Measurements from ENCODE around the gene BCAS3.
"Not testable (repeated sequence)": the region's sequence is repeated elsewhere in the genome, so short reads cannot be mapped to it uniquely, and the experiment has no call there.

BCAS3 gene

GRCh38 chr17:61010661-61011170 lies 333.1 kb downstream of the BCAS3 start:
- no peak for DNase-seq

- DNase-seq, result no peak
Observed at GRCh38 chr17:61011251-61011650, 333.6 kb downstream of the BCAS3 start.

GRCh38 chr17:61015966-61016365 lies 338.3 kb downstream of the BCAS3 start:
- no peak for DNase-seq

- no peak for DNase-seq
Observed at GRCh38 chr17:61017317-61018006, 339.8 kb downstream of the BCAS3 start.

GRCh38 chr17:61018938-61019337 lies 341.3 kb downstream of the BCAS3 start:
- DNase-seq, result no peak

- no peak for DNase-seq
Observed at GRCh38 chr17:61023996-61024395, 346.3 kb downstream of the BCAS3 start.

GRCh38 chr17:61026818-61027217 lies 349.2 kb downstream of the BCAS3 start:
- DNase-seq, result no peak

GRCh38 chr17:61029181-61029580 lies 351.5 kb downstream of the BCAS3 start:
- no peak for DNase-seq

GRCh38 chr17:61040666-61041065 lies 363.0 kb downstream of the BCAS3 start:
- no peak for DNase-seq

GRCh38 chr17:61042348-61042747 lies 364.7 kb downstream of the BCAS3 start:
- DNase-seq, result not testable (repeated sequence)

GRCh38 chr17:61047515-61047914 lies 369.9 kb downstream of the BCAS3 start:
- DNase-seq, result no peak

- no peak for DNase-seq
Observed at GRCh38 chr17:61048376-61049106, 370.9 kb downstream of the BCAS3 start.

- DNase-seq, result no peak
Observed at GRCh38 chr17:61053469-61053868, 375.8 kb downstream of the BCAS3 start.

GRCh38 chr17:61054436-61054835 lies 376.8 kb downstream of the BCAS3 start:
- DNase-seq, result no peak

GRCh38 chr17:61057257-61057656 lies 379.6 kb downstream of the BCAS3 start:
- DNase-seq, result no peak

GRCh38 chr17:61058066-61058465 lies 380.4 kb downstream of the BCAS3 start:
- DNase-seq, result no peak

- no peak for DNase-seq
Observed at GRCh38 chr17:61063528-61063927, 385.9 kb downstream of the BCAS3 start.

- DNase-seq, result no peak
Observed at GRCh38 chr17:61064087-61064951, 386.7 kb downstream of the BCAS3 start.

GRCh38 chr17:61065263-61065773 lies 387.7 kb downstream of the BCAS3 start:
- DNase-seq, result no peak

- no peak for DNase-seq
Observed at GRCh38 chr17:61066062-61066461, 388.4 kb downstream of the BCAS3 start.

- no peak for DNase-seq
Observed at GRCh38 chr17:61070649-61071048, 393.0 kb downstream of the BCAS3 start.

- DNase-seq, result no peak
Observed at GRCh38 chr17:61072648-61073047, 395.0 kb downstream of the BCAS3 start.

- DNase-seq, result no peak
Observed at GRCh38 chr17:61073131-61073530, 395.5 kb downstream of the BCAS3 start.

All from hematopoietic multipotent progenitor cell treated with erythropoietin and hydrocortisone succinate and interleukin-3 and kit ligand, for 4 days (in vitro differentiated cells).